Erythroblast (primary cell): ENCODE measurements around the gene MME.

Source experiments
- GATA1 ChIP-seq: IDR thresholded peaks from 2 replicates; pipeline ENCODE4 v1.6.1; 2011; ENCODE audit warnings: low read depth, mild to moderate bottlenecking, control low read depth, low read length, moderate library complexity
- POLR2A ChIP-seq: IDR thresholded peaks from 2 replicates; pipeline ENCODE4 v1.6.1; 2011; ENCODE audit warnings: mild to moderate bottlenecking, low read length

DNA sequence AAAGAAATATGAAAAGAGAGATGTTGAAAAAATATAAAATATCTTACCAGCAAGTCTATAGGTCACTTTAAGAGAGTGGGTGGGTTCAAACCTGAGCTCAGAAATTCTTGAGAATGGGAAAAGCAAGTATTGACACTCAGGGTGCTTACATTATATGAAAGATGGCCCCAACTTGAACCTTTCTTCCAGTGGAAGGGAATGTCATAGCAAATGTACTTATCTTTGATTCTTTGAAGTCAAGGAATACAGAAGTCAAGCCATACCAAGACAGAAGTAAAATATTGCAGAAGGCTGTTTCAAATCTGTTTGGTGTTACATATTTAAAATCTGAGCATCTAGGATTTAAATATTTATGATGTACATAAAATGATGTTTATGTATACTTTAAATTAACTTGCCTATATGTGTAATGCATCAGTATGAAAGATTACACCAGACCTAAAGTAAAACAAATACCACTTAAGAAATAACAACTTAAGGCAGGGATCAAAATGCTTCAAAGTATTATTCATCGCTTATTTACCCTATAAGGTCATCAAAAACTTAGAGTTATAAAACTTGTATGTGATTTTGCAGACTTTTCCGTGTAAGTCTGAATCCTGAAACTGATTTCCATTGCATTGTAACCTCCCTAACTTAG is 8.7 kb downstream of the MME start:
- no peak for TF ChIP-seq POLR2A
- TF ChIP-seq GATA1, result no peak
